ENCODE results near the gene BPIFB6.

DNA sequence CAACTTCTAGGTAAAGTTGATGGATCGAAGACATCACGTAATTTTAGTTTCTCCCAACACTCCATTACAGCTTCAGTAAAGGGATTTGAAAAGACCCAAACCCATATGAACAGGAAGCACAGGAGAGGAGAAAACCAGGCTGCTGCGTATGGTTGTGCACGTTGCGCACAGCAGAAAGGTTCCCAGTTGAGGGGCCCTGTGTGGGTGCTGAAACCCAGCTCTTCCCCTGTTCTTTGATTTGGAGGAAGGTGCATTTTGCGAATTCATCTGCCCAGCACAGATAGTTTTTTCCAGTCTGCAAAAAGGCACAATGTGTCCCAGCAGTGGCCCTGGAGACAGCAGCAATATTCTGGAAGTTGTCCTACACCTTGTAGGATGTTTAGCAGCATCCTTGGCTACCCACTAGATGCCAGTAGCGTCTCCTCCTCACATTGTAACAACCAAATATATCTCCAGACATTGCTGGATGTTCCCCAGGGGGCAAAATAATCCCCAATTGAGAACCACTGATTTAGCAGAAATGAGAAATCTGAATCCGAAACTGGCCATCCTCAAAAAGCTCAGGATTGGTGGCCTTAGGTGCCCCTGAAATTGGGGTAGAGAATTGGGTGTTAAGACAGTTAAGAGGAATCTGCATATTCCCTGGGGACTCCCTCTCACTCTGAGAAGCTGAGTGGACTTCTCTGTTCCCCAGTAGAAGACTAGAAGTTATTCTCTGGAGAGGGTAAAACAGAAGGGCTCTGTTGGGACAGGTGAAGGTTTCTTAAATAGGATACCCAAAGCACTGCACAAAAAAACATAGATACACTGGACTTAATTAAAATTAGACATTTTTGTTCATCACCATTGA lies 39.4 kb upstream of the BPIFB6 start:
- TF ChIP-seq CTCF (IDR thresholded peaks at IDR 0.05 in 8 of 11, conservative IDR thresholded peaks at IDR 0.05 in 3 of 11): no peak
- TF ChIP-seq POLR2A (IDR thresholded peaks at IDR 0.05): no peak
- no peak for TF ChIP-seq POLR2AphosphoS5 (IDR thresholded peaks at IDR 0.05)
